Activated naive CD4-positive, alpha-beta T cell treated with anti-CD3 and anti-CD28 coated beads, Interleukin-2, amount 50 U/mL, for 24 hours (primary cell): ENCODE data around the gene TMEM61.
"Not testable (repeated sequence)": the region's sequence is repeated elsewhere in the genome, so short reads cannot be mapped to it uniquely, and the experiment has no call there.

ENCODE experiments used
- H3K27ac Mint-ChIP-seq: one replicate; pipeline ENCODE4 v1.8.0; 2021; ENCODE audit warnings: mild to moderate bottlenecking, mixed read lengths
- H3K27me3 Mint-ChIP-seq: one replicate; pipeline ENCODE4 v1.8.0; 2021; ENCODE audit warnings: mixed read lengths
- H3K36me3 Mint-ChIP-seq: one replicate; pipeline ENCODE4 v1.8.0; 2021; ENCODE audit warnings: mixed read lengths
- H3K4me1 Mint-ChIP-seq: one replicate; pipeline ENCODE4 v1.8.0; 2021; ENCODE audit warnings: mixed read lengths
- H3K4me3 Mint-ChIP-seq: one replicate; pipeline ENCODE4 v1.8.0; 2021; ENCODE audit warnings: mild to moderate bottlenecking, mixed read lengths
- H3K9me3 Mint-ChIP-seq: one replicate; pipeline ENCODE4 v1.8.0; 2021; ENCODE audit warnings: mixed read lengths

Gene TMEM61

DNA sequence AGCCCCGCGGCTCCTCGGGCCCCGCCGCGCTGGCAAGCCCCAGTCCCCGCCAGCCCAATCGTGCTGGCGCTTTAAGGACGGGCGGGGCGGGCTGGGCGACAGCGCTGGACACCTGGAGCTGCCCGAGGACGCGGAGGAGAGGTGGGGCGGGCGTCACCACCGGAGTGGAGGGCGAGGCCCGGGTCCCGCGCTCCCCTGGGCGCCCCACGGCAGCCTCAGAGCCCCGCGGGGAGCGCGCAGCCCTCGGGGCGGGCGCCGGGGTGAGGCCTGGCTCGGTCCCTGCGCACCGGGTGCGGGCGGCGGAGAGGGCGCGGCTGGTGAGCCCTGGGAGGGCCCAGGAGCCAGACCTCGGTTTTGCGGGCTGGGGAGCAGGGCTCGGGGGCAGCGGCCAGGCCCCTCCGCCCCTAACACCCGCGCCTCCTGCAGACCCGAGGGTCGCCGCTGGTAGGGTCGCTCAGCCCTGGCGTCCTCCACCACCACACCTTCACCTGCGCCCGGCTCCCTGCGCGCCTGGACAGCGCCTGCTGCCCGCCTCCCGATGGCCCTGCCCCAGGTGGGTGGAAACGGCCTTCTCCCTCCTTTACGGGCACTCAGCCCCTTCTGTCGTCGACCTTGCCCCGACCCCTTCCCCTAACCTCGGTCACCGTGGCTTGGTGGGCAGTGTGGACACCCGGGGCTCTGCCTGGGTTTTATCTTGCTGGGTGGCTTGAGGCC is at the start of gene TMEM61:
TSS of gene TMEM61 (plus strand) at position 101 of the 714 bp plus-strand sequence. CDS start at position 539, 438 bp downstream.
- Mint-ChIP-seq H3K27me3 (peaks cover 24% of the 10 kb centered on the region), H3K4me3 (no peak within 1 kb of the TSS), H3K27ac (no peak within 1 kb of the TSS), H3K36me3 (no peaks in the 10 kb centered on the region), H3K9me3 (no peaks in the 10 kb centered on the region), H3K4me1 (no peaks in the 10 kb centered on the region)

DNA sequence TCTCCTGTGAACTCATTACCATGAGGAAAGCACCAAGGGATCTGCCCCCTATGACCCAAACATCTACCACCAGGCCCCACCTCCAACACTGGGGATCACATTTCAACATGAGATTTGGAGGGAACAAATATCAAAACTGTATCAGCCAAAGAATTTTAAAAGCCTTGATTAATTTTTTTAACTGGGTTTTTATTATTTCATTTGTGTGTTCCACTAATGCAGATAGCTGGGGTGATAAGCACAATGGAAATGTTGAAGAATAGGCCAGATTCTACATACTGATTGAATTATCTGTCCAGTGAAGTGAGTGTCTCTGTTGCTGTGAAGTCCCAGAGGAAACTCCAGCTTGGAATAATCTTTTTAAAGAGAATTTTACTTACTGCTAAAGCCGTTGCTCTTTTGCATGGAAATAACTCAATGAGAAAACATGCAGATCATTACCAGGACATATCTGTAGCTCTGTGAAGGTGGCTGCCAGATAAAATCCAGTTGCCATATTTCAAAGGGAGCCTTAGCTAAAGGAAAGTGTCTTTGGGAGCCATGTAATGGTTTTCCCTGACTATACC is 49.1 kb upstream of the TMEM61 start:
- Mint-ChIP-seq H3K9me3 (no peaks in the 10 kb centered on the region), H3K36me3 (no peaks in the 10 kb centered on the region), H3K4me1 (no peaks in the 10 kb centered on the region), H3K4me3 (no peak overlapping the region), H3K27me3 (peaks cover 2% of the 10 kb centered on the region), H3K27ac (no peak overlapping the region)

DNA sequence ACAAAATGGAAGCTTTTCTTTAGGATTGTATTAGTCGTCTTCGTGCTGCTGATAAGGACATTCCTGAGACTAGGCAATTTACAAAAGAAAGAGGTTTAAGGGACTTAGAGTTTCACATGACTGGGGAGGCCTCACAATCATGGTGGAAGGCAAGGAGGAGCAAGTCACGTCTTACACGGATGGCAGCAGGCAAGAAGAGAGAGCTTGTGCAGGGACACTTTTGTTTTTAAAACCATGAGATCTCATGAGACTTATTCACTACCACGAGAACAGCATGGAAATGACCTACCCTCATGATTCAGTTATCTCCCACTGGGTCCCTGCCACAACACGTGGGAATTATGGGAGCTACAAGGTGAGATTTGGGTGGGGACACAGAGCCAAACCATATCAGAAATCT is 46.3 kb upstream of the TMEM61 start:
- not testable (repeated sequence) for H3K9me3 Mint-ChIP-seq, H3K4me1 Mint-ChIP-seq, H3K36me3 Mint-ChIP-seq, H3K4me3 Mint-ChIP-seq, H3K27me3 Mint-ChIP-seq, H3K27ac Mint-ChIP-seq

DNA sequence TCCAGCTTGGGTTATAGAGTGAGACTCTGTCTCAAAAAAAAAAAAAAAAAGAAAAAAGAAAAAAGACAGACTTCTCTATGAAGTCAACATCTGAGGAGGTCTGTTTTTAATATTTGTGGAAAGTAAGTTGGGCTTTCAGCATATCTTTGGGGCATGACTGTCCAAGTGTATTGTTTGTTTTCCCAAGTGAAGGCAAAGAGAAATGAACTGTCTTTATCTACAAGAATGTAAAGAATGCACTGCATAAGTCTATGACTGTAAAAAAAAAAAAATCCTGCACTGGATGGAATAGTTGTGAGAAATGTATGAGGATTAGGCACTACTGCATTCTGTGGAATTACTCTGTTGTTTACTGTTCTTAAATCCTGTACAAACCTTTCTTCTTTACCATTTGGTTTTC is 45.6 kb upstream of the TMEM61 start:
- Mint-ChIP-seq H3K4me1 (peaks cover 12% of the 10 kb centered on the region), H3K9me3 (no peaks in the 10 kb centered on the region), H3K27me3 (peaks cover 2% of the 10 kb centered on the region), H3K4me3 (no peak overlapping the region), H3K36me3 (no peaks in the 10 kb centered on the region), H3K27ac (no peak overlapping the region)

DNA sequence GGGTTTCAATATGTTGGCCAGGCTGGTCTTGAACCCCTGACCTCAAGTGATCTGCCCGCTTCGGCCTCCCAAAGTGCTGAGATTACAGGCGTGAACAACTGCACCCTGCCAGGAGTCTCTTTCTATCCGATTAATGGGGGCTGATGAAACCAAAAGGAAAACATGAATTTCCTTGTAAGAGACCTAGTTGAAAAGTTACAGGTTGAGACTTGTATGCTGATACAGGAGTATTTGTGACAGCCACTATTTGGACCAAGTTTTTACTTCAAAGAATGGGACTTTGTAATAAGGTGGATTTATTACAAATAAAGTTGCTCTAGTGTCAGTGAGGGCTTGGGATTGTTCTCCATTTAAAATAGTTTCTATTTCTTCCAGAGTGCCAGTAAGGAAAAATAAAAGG is 43.6 kb upstream of the TMEM61 start:
- H3K9me3 Mint-ChIP-seq, result no peaks in the 10 kb centered on the region
- H3K27me3 Mint-ChIP-seq, result peaks cover 2% of the 10 kb centered on the region
- H3K4me1 Mint-ChIP-seq, result peaks cover 14% of the 10 kb centered on the region
- H3K4me3 Mint-ChIP-seq, result no peak overlapping the region
- H3K36me3 Mint-ChIP-seq, result no peaks in the 10 kb centered on the region
- H3K27ac Mint-ChIP-seq, result no peak overlapping the region

DNA sequence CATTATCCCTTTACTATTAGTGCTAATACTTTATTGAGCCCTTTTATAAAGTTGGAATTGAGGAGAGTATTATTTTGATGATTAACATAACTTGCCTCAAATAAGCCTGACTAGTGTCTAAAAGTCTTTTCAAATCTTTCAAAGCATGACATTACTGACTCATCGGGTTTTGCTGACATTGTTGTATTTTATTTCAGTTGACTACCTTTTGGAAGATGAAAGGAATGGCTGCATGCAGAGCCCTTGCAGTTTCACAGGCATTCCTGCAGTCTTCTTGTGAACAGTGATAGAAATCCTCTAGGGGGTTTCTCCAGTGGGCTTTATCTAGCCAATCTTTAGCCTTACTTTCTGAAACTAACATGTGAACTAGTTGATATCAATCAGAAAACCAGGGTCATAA is 43.0 kb upstream of the TMEM61 start:
- Mint-ChIP-seq H3K27me3 (peaks cover 2% of the 10 kb centered on the region), H3K9me3 (no peaks in the 10 kb centered on the region), H3K36me3 (no peaks in the 10 kb centered on the region), H3K4me1 (peaks cover 14% of the 10 kb centered on the region), H3K4me3 (no peak overlapping the region), H3K27ac (no peak overlapping the region)

DNA sequence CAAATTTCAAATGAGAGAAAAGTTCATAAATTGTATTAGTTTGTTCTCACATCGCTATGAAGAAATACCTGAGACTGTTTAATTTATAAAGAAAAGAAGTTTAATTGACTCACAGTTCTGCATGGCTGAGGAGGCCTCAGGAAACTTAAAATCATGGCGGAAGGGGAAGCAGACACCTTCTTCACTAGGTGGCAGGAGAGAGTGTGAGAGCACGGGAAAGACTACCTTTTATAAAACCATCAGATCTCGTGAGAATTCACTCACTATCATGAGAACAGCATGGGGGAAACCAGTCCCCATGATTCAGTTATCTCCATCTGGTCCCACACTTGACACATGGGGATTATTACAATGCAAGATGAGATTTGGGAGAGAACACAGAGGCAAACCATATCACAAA is 41.5 kb upstream of the TMEM61 start:
- not testable (repeated sequence) for H3K36me3 Mint-ChIP-seq, H3K4me3 Mint-ChIP-seq, H3K27me3 Mint-ChIP-seq, H3K9me3 Mint-ChIP-seq
- H3K27ac Mint-ChIP-seq, result peak overlapping the region; percentile 21
- H3K4me1 Mint-ChIP-seq, result peaks cover 14% of the 10 kb centered on the region

DNA sequence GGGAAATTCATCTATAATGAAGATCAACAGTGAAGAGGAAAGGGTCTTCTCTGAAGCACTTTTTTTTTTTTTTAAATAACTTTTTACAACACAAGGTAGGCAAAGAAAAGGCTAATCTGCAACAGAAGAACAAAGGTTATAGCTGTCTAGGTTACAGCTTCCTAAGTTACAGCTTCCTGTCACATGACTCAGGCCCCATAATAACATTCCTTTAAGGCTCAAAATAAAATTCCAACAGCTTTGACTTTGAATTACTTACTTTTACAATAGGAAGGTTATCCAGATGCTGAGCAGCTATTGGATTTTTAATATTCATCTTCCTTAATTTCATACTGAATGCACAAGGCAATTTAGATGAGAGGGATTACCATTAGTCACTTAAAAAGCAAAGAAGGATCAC is 40.4 kb upstream of the TMEM61 start:
- no peaks in the 10 kb centered on the region for H3K27me3 Mint-ChIP-seq
- H3K4me3 Mint-ChIP-seq, result no peak overlapping the region
- peaks cover 17% of the 10 kb centered on the region for H3K4me1 Mint-ChIP-seq
- no peaks in the 10 kb centered on the region for H3K9me3 Mint-ChIP-seq
- no peaks in the 10 kb centered on the region for H3K36me3 Mint-ChIP-seq
- no peak overlapping the region for H3K27ac Mint-ChIP-seq

DNA sequence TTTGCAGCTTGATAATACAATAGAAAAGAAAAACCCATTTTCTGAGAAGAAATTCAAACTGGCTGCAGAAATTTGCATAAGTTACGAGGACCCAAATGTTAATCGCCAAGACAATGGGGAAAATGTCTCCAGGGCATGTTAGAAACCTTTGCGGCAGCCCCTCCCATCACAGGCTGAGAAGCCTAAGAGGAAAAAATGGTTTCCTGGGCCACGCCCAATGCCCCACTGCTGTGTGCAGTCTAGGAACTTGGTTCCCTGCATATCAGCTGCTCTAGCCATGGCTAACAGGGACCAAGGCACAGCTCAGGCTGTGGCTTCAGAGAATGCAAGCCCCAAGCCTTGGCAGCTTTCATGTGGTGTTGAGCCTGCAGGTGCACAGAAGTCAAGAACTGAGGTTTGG is 37.5 kb upstream of the TMEM61 start:
- Mint-ChIP-seq H3K4me1 (peaks cover 20% of the 10 kb centered on the region), H3K27ac (no peak overlapping the region), H3K4me3 (no peak overlapping the region), H3K27me3 (no peaks in the 10 kb centered on the region), H3K9me3 (no peaks in the 10 kb centered on the region), H3K36me3 (no peaks in the 10 kb centered on the region)

DNA sequence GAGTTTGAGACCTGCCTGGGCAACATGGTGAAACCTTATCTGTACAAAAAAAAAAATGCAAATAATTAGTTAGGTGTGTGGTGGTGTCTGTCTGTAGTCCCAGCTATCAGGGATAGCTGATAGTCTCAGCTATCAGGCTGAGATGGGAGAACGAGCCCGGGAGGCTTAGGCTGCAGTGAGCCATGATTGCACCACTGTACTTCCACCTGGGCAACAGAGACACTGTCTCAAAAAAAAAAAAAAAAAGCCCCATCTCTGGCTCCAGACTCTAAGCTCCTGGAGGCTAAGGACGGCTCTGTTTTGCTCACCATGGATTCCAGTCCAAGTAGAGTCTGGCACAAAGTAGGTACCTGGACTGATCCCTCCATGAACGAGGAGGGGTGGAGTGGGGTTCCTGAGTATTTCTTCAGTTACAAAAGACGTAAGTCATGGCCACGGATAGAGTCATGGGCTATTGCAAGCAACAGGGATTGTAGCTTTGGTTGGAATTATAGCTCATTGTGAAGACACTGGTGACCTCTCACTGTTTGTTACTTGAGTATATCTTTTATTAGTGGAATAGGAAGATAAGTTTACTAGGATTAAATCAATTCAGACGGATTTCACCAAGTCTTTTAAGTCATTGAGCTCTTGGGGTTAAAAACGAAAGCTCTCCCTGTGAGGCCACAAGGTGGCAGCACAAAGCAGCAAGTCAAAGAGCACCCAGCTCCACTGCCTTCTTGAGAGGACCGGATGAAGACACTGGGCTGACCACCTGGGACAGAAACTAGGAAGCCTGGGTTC is 35.6 kb upstream of the TMEM61 start:
- no peak overlapping the region for H3K27ac Mint-ChIP-seq
- no peaks in the 10 kb centered on the region for H3K9me3 Mint-ChIP-seq
- no peaks in the 10 kb centered on the region for H3K36me3 Mint-ChIP-seq
- no peak overlapping the region for H3K4me3 Mint-ChIP-seq
- no peaks in the 10 kb centered on the region for H3K27me3 Mint-ChIP-seq
- peaks cover 9% of the 10 kb centered on the region for H3K4me1 Mint-ChIP-seq

DNA sequence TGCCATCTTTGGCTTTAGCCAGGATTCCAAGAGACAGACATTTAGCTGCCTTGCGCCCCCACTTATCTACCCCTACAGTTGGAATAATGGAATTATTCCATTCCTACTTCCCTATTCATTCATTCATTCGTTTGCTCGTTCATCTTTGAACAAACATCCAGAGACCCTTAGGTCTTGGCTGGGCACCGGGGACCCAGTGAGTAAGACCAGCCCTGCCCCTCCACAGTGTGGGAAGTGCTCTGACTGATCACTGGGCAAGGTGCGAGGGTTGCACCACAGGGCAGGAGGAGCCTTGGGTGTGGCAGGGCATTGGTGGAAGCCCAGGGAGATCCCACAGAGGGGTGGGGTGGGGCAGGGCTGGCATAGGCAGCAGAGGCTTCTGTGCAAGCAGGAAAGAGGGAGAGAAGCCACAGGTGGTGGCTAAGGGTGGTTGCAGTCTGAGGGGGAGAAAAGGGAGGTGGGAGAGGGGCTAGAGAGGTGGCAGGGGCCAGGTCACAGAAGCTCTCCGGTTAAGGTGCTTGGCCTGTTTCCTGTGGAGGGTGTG is 35.0 kb upstream of the TMEM61 start:
- Mint-ChIP-seq H3K36me3 (no peaks in the 10 kb centered on the region), H3K4me3 (no peak overlapping the region), H3K27me3 (peaks cover 1% of the 10 kb centered on the region)

DNA sequence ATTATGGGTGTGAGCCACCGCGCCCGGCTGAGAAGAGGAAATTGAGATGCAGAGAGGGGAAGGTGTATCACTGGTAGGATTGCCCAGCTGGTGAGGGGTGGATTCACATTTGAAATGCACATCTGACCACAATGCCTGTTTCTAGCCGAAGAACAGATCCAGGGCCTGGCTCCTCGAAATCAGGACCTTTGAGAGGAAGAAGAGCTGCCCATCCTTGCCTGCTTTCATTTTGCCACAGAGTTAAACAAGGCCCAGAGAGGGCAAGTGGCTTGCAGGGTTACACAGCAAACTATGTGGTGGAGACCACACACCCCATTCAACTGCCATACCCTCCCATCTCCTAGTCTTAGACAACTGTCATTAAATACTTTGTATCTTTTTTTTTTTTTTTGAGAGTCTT is 32.9 kb upstream of the TMEM61 start:
- H3K27ac Mint-ChIP-seq, result no peak overlapping the region
- peaks cover 6% of the 10 kb centered on the region for H3K4me1 Mint-ChIP-seq
- H3K36me3 Mint-ChIP-seq, result no peaks in the 10 kb centered on the region
- no peak overlapping the region for H3K4me3 Mint-ChIP-seq
- H3K9me3 Mint-ChIP-seq, result no peaks in the 10 kb centered on the region
- peaks cover 1% of the 10 kb centered on the region for H3K27me3 Mint-ChIP-seq

More for the DNA sequence above, 35.0 kb upstream of the TMEM61 start:
- Mint-ChIP-seq H3K4me1 (peaks cover 6% of the 10 kb centered on the region), H3K9me3 (no peaks in the 10 kb centered on the region), H3K27ac (no peak overlapping the region)

DNA sequence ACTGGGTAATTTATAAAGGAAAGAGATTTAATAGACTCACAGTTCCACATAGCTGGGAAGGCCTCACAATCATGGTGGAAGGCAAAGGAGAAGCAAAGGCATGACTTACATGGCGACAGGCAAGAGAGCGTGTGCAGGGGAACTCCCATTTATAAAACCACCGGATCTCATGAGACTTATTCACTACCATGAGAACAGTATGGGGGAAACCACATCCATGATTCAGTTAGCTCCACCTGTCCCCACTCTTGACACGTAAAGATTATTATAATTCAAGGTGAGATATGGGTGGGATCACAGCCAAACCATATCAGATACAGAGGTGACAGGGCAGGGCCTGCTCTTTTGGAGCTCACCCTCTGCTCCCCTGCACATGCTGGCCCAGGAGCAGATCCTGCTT is 31.4 kb upstream of the TMEM61 start:
- peaks cover 6% of the 10 kb centered on the region for H3K4me1 Mint-ChIP-seq
- H3K27ac Mint-ChIP-seq, result no peak overlapping the region
- peaks cover 1% of the 10 kb centered on the region for H3K27me3 Mint-ChIP-seq
- no peaks in the 10 kb centered on the region for H3K9me3 Mint-ChIP-seq
- no peaks in the 10 kb centered on the region for H3K36me3 Mint-ChIP-seq
- H3K4me3 Mint-ChIP-seq, result no peak overlapping the region

DNA sequence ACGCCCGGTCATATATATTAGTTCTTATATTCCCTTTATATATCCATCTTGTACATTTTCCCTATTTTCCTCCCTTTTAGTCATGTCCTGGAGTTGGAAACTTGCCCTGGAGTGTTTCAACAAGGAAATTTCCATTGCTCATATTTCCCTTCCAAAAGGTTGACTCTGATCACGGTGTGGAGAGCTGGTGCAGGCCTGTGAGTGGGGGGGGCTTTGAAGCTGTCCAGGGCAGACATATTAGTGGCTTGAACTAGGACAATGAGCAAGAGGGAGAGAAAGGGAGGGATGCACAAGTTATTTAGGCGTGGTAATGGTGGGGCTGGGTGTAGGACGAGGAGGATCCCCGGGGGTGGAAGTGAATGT is 30.4 kb upstream of the TMEM61 start:
- Mint-ChIP-seq H3K27ac (no peak overlapping the region), H3K4me1 (peaks cover 4% of the 10 kb centered on the region), H3K27me3 (peaks cover 1% of the 10 kb centered on the region), H3K4me3 (no peak overlapping the region), H3K9me3 (no peaks in the 10 kb centered on the region), H3K36me3 (no peaks in the 10 kb centered on the region)

DNA sequence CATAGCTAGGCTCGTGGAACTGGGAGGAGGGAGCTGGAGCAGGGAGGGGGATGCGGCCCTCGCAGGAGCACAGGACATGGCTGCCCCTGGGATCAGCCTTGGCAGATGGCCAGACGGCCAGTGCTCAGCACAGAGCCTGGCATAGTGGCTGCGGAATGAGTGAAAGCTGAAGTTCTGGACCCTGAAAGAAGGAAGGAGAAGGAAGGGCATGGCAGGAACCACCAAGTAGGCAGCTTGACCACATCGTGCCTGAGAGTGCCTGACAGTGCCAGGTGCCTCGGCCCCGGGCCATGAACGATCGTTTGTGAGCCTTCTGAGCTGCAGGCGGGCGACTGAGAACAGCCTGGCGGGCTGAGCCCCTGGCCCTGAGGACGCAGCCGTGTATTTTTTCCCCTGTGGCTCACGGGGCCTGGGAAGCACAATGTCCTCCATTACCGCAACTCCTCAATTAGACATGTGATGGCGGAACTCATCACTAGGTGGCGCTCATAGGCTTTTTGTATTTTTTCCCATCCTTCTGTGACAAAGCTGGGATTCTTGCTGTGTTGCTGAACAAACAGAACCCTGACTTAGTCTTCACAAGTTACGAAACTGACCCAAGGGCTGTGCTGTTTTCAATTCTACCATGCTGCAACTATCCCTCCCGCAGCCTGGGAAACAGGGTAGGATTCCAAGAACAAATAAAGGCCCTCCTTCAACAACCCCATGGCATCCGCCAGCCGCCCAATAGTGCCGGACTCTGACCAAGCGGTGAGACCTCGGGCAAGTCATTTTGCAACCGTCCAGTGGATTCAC is 29.9 kb upstream of the TMEM61 start:
- Mint-ChIP-seq H3K4me1 (no peaks in the 10 kb centered on the region), H3K9me3 (no peaks in the 10 kb centered on the region), H3K4me3 (no peak overlapping the region), H3K36me3 (no peaks in the 10 kb centered on the region), H3K27me3 (peaks cover 1% of the 10 kb centered on the region), H3K27ac (no peak overlapping the region)
